ENCODE data around the gene SMAD4.

Gene SMAD4

GRCh38 chr18:51021226-51021965 is 8.6 kb upstream of the SMAD4 start:
- DNase-seq (ENCODE audit: low spot score): no peak

- no peak for DNase-seq (ENCODE audit: low spot score)
Observed at GRCh38 chr18:51025512-51025911, 4.5 kb upstream of the SMAD4 start.

GRCh38 chr18:51028201-51028805 is 1.7 kb upstream of the SMAD4 start:
- DNase-seq (ENCODE audit: low spot score): no peak

GRCh38 chr18:51029378-51029693 is 677 bp upstream of the SMAD4 start:
- DNase-seq (ENCODE audit: low spot score): no peak

GRCh38 chr18:51030537-51031258 is 685 bp downstream of the SMAD4 start:
- no peak for DNase-seq (ENCODE audit: low spot score)

- no peak for DNase-seq (ENCODE audit: low spot score)
Observed at GRCh38 chr18:51032193-51032592, 2.2 kb downstream of the SMAD4 start.

- no peak for DNase-seq (ENCODE audit: low spot score)
Observed at GRCh38 chr18:51037230-51037629, 7.2 kb downstream of the SMAD4 start.

GRCh38 chr18:51038110-51038509 is 8.1 kb downstream of the SMAD4 start:
- peak; percentile 17 for DNase-seq (ENCODE audit: low spot score)

GRCh38 chr18:51039138-51040112 is 9.4 kb downstream of the SMAD4 start:
- DNase-seq (ENCODE audit: low spot score): no peak

GRCh38 chr18:51041677-51042352 is 11.8 kb downstream of the SMAD4 start:
- DNase-seq (ENCODE audit: low spot score): no peak

GRCh38 chr18:51044928-51045585 is 15.0 kb downstream of the SMAD4 start:
- no peak for DNase-seq (ENCODE audit: low spot score)

GRCh38 chr18:51048190-51048589 is 18.2 kb downstream of the SMAD4 start:
- DNase-seq (ENCODE audit: low spot score): no peak

GRCh38 chr18:51049137-51049536 is 19.1 kb downstream of the SMAD4 start:
- no peak for DNase-seq (ENCODE audit: low spot score)

- no peak for DNase-seq (ENCODE audit: low spot score)
Observed at GRCh38 chr18:51051105-51051712, 21.2 kb downstream of the SMAD4 start.

GRCh38 chr18:51053814-51054213 is 23.8 kb downstream of the SMAD4 start:
- DNase-seq (ENCODE audit: low spot score): no peak

GRCh38 chr18:51054764-51055163 is 24.8 kb downstream of the SMAD4 start:
- DNase-seq (ENCODE audit: low spot score): no peak

- no peak for DNase-seq (ENCODE audit: low spot score)
Observed at GRCh38 chr18:51059969-51060368, 30.0 kb downstream of the SMAD4 start.

- no peak for DNase-seq (ENCODE audit: low spot score)
Observed at GRCh38 chr18:51064256-51064655, 34.2 kb downstream of the SMAD4 start.

- DNase-seq (ENCODE audit: low spot score): no peak
Observed at GRCh38 chr18:51066273-51066672, 36.3 kb downstream of the SMAD4 start.

- DNase-seq (ENCODE audit: low spot score): no peak
Observed at GRCh38 chr18:51068105-51068504, 38.1 kb downstream of the SMAD4 start.

GRCh38 chr18:51069885-51070284 is 39.9 kb downstream of the SMAD4 start:
- DNase-seq (ENCODE audit: low spot score): no peak
